Measurements from ENCODE around the gene SLC9B2. TPM values are rescaled to one million over a fixed set of nuclear protein-coding genes. Genes with fewer than 3 reads are reported as not detected.

The SLC9B2 gene
- total RNA-seq, 4 donors from 2014 or later = 0.59 to 26.9 (median 25.6) TPM

DNA sequence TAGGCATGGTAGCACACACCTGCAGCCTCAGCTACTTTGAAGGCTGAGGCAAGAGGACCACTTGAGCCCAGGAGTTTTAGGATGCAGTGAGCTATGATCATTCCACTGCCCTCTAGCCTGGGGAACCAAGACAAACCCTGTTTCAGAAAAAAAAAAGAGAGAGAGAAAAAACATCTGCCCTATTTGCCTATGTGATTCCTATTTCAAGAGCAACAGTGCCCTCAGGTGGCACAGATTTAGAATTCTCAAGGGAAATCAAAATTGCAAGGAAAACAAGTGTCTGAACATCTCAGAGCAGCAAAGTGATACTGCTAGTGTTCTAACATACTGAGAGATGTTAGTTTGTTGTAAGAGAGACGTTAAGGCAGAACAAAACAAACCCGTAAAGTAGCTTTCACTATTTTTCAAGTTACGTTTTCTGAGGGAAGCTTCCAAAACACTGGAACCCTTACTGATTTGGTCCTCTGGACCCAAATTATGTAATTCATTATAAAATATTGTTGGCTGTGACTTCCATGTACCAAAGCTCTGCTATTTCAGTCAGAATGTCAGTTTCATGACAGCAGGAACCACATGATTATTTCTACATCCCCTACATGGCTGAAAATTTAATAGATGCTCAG lies 15.2 kb upstream of the SLC9B2 start:
- intact Hi-C loops (cut with DNase I; ENCODE audit: low total_unique reads) = loop anchor here (10.0 kb wide), 1 partner anchor 77 kb away; the partner anchor contains the start of gene SLC9B1
- Histone ChIP-seq H3K4me1 (no peaks in the 10 kb centered on the region), H3K9me3 (no peaks in the 10 kb centered on the region), H3K4me3 (no peak overlapping the region), H3K27me3 (no peaks in the 10 kb centered on the region), H3K36me3 (no peaks in the 10 kb centered on the region), H3K27ac (no peak overlapping the region)
- TF ChIP-seq, protein P1, sequence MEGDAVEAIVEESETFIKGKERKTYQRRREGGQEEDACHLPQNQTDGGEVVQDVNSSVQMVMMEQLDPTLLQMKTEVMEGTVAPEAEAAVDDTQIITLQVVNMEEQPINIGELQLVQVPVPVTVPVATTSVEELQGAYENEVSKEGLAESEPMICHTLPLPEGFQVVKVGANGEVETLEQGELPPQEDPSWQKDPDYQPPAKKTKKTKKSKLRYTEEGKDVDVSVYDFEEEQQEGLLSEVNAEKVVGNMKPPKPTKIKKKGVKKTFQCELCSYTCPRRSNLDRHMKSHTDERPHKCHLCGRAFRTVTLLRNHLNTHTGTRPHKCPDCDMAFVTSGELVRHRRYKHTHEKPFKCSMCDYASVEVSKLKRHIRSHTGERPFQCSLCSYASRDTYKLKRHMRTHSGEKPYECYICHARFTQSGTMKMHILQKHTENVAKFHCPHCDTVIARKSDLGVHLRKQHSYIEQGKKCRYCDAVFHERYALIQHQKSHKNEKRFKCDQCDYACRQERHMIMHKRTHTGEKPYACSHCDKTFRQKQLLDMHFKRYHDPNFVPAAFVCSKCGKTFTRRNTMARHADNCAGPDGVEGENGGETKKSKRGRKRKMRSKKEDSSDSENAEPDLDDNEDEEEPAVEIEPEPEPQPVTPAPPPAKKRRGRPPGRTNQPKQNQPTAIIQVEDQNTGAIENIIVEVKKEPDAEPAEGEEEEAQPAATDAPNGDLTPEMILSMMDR (IDR thresholded peaks at IDR 0.05) = peak in 3 of 4 experiments; percentile 31 to 54 (median 48)
- no peak for TF ChIP-seq POLR2A (IDR thresholded peaks at IDR 0.05)
- DNase-seq = peak in 1 of 2 donors; percentile 22

DNA sequence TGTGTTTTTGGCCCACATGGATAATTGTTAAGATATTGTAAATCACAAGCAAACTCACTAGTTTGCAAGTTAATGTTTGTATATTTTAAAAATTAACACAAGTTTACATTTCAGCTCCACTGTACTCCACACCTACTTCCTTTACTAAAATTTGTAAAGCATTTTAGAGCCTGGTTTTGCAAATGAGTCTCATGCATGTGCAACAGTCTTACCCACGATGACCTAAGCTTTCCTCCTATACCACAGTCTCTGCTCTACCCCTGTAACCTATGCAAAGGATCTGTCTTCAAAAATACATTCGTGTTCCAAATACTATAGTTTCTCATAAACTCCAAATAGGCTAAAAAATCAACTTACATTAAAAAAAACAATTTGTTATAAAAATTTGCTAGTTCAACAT lies 12.9 kb upstream of the SLC9B2 start:
- Histone ChIP-seq H3K4me3 (no peak overlapping the region), H3K4me1 (no peaks in the 10 kb centered on the region), H3K27ac (no peak overlapping the region), H3K9me3 (no peaks in the 10 kb centered on the region), H3K36me3 (no peaks in the 10 kb centered on the region), H3K27me3 (no peaks in the 10 kb centered on the region)
- intact Hi-C loops (cut with DNase I; ENCODE audit: low total_unique reads) = no loop called here
- DNase-seq = no peak
- TF ChIP-seq, protein P1 (IDR thresholded peaks at IDR 0.05) = no peak
- TF ChIP-seq POLR2A (IDR thresholded peaks at IDR 0.05) = no peak

DNA sequence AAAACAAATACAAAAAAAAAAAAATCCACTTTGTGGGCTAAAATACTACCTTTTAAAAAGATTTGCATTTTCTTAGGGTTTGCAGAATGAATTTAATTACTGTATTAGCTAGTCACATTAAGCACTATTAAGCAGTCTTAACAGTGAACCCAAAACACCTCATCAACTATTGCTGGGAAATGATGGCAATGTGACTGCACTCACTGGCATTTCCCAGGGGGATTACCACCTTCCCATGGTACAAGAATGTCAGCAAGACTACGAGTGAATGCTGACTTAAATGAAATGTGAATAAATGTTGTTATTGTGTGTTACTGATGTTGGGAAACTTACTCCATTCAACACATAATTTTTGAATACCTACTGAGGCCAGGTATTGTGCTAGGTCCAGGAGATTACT lies 10.0 kb upstream of the SLC9B2 start:
- intact Hi-C loops (cut with DNase I; ENCODE audit: low total_unique reads) = no loop called here
- H3K36me3 ChIP-seq = no peaks in the 10 kb centered on the region

DNA sequence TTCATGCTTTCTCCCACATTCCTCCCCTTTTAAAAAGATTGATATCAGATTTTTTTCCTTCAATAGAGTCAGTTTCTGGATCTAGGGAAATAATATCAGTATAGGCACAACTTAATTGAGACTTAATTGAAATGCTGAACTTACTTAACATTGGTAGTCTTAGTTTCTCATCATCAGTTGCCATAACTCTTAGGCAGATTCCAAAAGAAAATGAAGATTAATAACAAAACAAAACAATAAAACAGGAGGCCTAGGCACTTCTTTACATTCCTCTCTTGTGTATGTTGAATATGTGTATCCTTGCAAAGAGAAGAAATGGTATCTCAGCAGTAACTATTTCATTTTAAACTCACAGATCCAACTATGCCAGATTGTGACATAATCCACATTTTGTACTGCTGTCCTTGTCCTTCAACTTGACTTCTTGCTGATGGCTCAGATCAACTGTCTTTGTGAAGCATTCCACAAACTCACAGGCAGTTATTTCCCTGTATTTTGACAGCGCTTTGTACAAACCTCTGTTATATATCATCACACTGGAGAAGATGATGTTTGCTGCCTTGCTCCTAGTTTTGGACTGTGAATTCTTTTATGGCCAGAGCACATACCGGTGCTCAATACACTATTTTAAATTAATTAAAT lies 9.1 kb upstream of the SLC9B2 start:
- intact Hi-C loops (cut with DNase I; ENCODE audit: low total_unique reads) = no loop called here
- Histone ChIP-seq H3K36me3 (no peaks in the 10 kb centered on the region), H3K27me3 (no peaks in the 10 kb centered on the region), H3K9me3 (no peaks in the 10 kb centered on the region), H3K4me3 (no peak overlapping the region), H3K27ac (no peak overlapping the region), H3K4me1 (no peaks in the 10 kb centered on the region)
- DNase-seq = no peak
- TF ChIP-seq, protein P1 (IDR thresholded peaks at IDR 0.05) = no peak
- TF ChIP-seq POLR2A (IDR thresholded peaks at IDR 0.05) = no peak

More for the DNA sequence above, 10.0 kb upstream of the SLC9B2 start:
- no peaks in the 10 kb centered on the region for H3K27me3 ChIP-seq
- H3K4me1 ChIP-seq = no peaks in the 10 kb centered on the region
- no peak for TF ChIP-seq POLR2A (IDR thresholded peaks at IDR 0.05)
- TF ChIP-seq, protein P1 (IDR thresholded peaks at IDR 0.05) = no peak
- H3K4me3 ChIP-seq = no peak overlapping the region
- no peak for DNase-seq
- H3K27ac ChIP-seq = no peak overlapping the region
- no peaks in the 10 kb centered on the region for H3K9me3 ChIP-seq

DNA sequence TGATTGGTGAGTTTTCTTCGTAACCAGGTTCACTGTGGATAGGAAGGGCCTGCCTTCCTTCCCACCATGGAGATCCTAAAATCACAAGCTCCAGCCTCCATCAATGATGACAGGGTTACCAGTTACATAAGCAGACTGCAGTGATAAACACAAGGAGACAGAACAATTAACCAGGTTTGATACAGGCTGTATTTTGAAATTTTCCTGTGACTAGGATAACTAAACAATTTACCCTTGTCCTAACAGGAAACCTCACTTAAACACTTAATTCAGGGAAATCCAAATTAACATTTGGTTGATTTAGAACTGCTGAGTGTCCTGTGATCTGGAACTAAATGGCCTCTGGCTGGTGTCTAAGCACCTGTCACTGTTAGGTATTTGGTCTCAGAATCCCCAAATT lies 3.1 kb upstream of the SLC9B2 start:
- DNase-seq = no peak
- intact Hi-C loops (cut with DNase I; ENCODE audit: low total_unique reads) = no loop called here

More for the DNA sequence above, 3.1 kb upstream of the SLC9B2 start:
- H3K4me3 ChIP-seq = no peak overlapping the region
- H3K27me3 ChIP-seq = no peaks in the 10 kb centered on the region
- no peaks in the 10 kb centered on the region for H3K9me3 ChIP-seq
- no peaks in the 10 kb centered on the region for H3K36me3 ChIP-seq
- H3K4me1 ChIP-seq = peaks cover 0 to 6% of the 10 kb centered on the region in 2 donors
- TF ChIP-seq, protein P1 (IDR thresholded peaks at IDR 0.05) = no peak
- no peak for TF ChIP-seq POLR2A (IDR thresholded peaks at IDR 0.05)
- H3K27ac ChIP-seq = no peak overlapping the region
